Uterine smooth muscle cell (primary cell): Measurements from ENCODE around the gene VRTN. TPM values are rescaled to one million over a fixed set of nuclear protein-coding genes. Genes with fewer than 3 reads are reported as not detected.

Experiments
- total RNA-seq: library from RNA; depleted of rRNA; stranded (reverse); fragments of >200 nt; gene quantifications from 2 replicates; pipeline ENCODE4 v1.2.3, GENCODE V29; 2014

VRTN gene
- total RNA-seq = not detected in 2 replicates

GRCh38 chr14:74348241-74348734, at the start of gene VRTN:
TSS of gene VRTN (plus strand) at chr14:74348471. CDS start at chr14:74356784, 8,313 bp downstream.

GRCh38 chr14:74302634-74303569, 45.4 kb upstream of the VRTN start, which contains the start of gene ABCD4:
TSS of gene ABCD4 (minus strand) at chr14:74302934. CDS start at chr14:74302912, 22 bp downstream.

Other genes starting within 250 kb of the VRTN start
- not detected in 2 replicates for gene VSX2, start 109.0 kb upstream of the VRTN start, total RNA-seq
- 22.4 and 33.1 TPM in 2 replicates for gene ABCD4, start 45.5 kb upstream of the VRTN start, total RNA-seq
- gene SYNDIG1L, start 77.7 kb downstream of the VRTN start, total RNA-seq = not detected in 2 replicates
- gene NPC2, start 144.8 kb downstream of the VRTN start, total RNA-seq = 283 and 312 TPM in 2 replicates
- gene ISCA2, start 145.3 kb downstream of the VRTN start, total RNA-seq = 14.5 and 16.5 TPM in 2 replicates